Pulmonary artery endothelial cell (primary cell): ENCODE results near the gene ASB5. TPM values are rescaled to one million over a fixed set of nuclear protein-coding genes. Genes with fewer than 3 reads are reported as not detected.
"Not testable (repeated sequence)": the region's sequence is repeated elsewhere in the genome, so short reads cannot be mapped to it uniquely, and the experiment has no call there.

Source experiments
- DNase-seq: peaks from one replicate; pipeline ENCODE4 v3.0.0-alpha.2; 2011; ENCODE audit warnings: low read depth, low spot score
- total RNA-seq: library from RNA; depleted of rRNA; stranded (reverse); fragments of >200 nt; gene quantifications from 2 replicates; pipeline ENCODE4 v1.2.3, GENCODE V29; 2014

The ASB5 gene
- total RNA-seq, 1 donor from 2014 or later = not detected

- not testable (repeated sequence) for DNase-seq
Observed at GRCh38 chr4:176279560-176279959, 10.5 kb upstream of the ASB5 start.

- DNase-seq = no peak
Observed at GRCh38 chr4:176277162-176277904, 8.3 kb upstream of the ASB5 start.

- no peak for DNase-seq
Observed at GRCh38 chr4:176276710-176277109, 7.7 kb upstream of the ASB5 start.

- DNase-seq = no peak
Observed at GRCh38 chr4:176274441-176274840, 5.4 kb upstream of the ASB5 start.

- no peak for DNase-seq
Observed at GRCh38 chr4:176273736-176274135, 4.7 kb upstream of the ASB5 start.

- no peak for DNase-seq
Observed at GRCh38 chr4:176272799-176273198, 3.8 kb upstream of the ASB5 start.

GRCh38 chr4:176271749-176272148 lies 2.7 kb upstream of the ASB5 start:
- DNase-seq = no peak

- DNase-seq = no peak
Observed at GRCh38 chr4:176270669-176271068, 1.6 kb upstream of the ASB5 start.

- DNase-seq = no peak
Observed at GRCh38 chr4:176266026-176266425, 3.0 kb downstream of the ASB5 start.

- DNase-seq = no peak
Observed at GRCh38 chr4:176262243-176262642, 6.8 kb downstream of the ASB5 start.

- no peak for DNase-seq
Observed at GRCh38 chr4:176261481-176261880, 7.5 kb downstream of the ASB5 start.

- no peak for DNase-seq
Observed at GRCh38 chr4:176261018-176261417, 8.0 kb downstream of the ASB5 start.

- no peak for DNase-seq
Observed at GRCh38 chr4:176259330-176260090, 9.5 kb downstream of the ASB5 start.

GRCh38 chr4:176258135-176258534 lies 10.9 kb downstream of the ASB5 start:
- DNase-seq = no peak

GRCh38 chr4:176256921-176257320 lies 12.1 kb downstream of the ASB5 start:
- no peak for DNase-seq

- no peak for DNase-seq
Observed at GRCh38 chr4:176242764-176243347, 26.2 kb downstream of the ASB5 start.

GRCh38 chr4:176241703-176242102 lies 27.3 kb downstream of the ASB5 start:
- no peak for DNase-seq

GRCh38 chr4:176238826-176239225 lies 30.2 kb downstream of the ASB5 start:
- DNase-seq = no peak

GRCh38 chr4:176238157-176238610 lies 30.8 kb downstream of the ASB5 start:
- peak; percentile 1 for DNase-seq

GRCh38 chr4:176236946-176237345 lies 32.1 kb downstream of the ASB5 start:
- DNase-seq = no peak

- DNase-seq = no peak
Observed at GRCh38 chr4:176230836-176231235, 38.2 kb downstream of the ASB5 start.

- no peak for DNase-seq
Observed at GRCh38 chr4:176229645-176230044, 39.4 kb downstream of the ASB5 start.
